Panc1 (cell line): Measurements from ENCODE around the gene ARID2.

Experiments used
- POLR2AphosphoS5 ChIP-seq: IDR thresholded peaks from 2 replicates; pipeline ENCODE4 v1.6.1; 2012; ENCODE audit warnings: mild to moderate bottlenecking, low read depth, low read length, moderate library complexity
- REST ChIP-seq, 2 experiments: IDR thresholded peaks; 2 replicates each; pipeline ENCODE4 v1.6.1; 2011 to 2012; ENCODE audit warnings: low read depth in 2 of 2, control low read depth in 1 of 2, low read length in 1 of 2, mild to moderate bottlenecking in 1 of 2, moderate library complexity in 1 of 2; ENCODE audit not compliant: insufficient read depth in 1 of 2
- SIN3A ChIP-seq: IDR thresholded peaks from 2 replicates; pipeline ENCODE4 v1.6.1; 2012; ENCODE audit warnings: low read depth, mild to moderate bottlenecking, low read length, moderate library complexity, borderline replicate concordance; ENCODE audit not compliant: insufficient read depth
- TCF7L2 ChIP-seq: IDR thresholded peaks from 2 replicates; pipeline ENCODE4 v1.6.1; 2011; ENCODE audit warnings: mild to moderate bottlenecking, low read depth, low read length, inconsistent platforms
- TF ChIP-seq, protein P1 (sequence below): fragments of 450-650 bp; IDR thresholded peaks from 2 replicates; pipeline ENCODE4 v1.5.1; 2017; ENCODE audit warnings: mild to moderate bottlenecking

- TF ChIP-seq REST (IDR thresholded peaks at IDR 0.05; ENCODE audit: insufficient read depth in 1 of 2, low read depth in 2 of 2, low read length in 1 of 2) (no peak), POLR2AphosphoS5 (no peak), TCF7L2 (no peak), SIN3A (no peak)
- TF ChIP-seq, protein P1, sequence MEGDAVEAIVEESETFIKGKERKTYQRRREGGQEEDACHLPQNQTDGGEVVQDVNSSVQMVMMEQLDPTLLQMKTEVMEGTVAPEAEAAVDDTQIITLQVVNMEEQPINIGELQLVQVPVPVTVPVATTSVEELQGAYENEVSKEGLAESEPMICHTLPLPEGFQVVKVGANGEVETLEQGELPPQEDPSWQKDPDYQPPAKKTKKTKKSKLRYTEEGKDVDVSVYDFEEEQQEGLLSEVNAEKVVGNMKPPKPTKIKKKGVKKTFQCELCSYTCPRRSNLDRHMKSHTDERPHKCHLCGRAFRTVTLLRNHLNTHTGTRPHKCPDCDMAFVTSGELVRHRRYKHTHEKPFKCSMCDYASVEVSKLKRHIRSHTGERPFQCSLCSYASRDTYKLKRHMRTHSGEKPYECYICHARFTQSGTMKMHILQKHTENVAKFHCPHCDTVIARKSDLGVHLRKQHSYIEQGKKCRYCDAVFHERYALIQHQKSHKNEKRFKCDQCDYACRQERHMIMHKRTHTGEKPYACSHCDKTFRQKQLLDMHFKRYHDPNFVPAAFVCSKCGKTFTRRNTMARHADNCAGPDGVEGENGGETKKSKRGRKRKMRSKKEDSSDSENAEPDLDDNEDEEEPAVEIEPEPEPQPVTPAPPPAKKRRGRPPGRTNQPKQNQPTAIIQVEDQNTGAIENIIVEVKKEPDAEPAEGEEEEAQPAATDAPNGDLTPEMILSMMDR, result no peak
Measured at GRCh38 chr12:45850302-45850701, 120.8 kb downstream of the ARID2 start.
